OCI-LY3 (cell line): ENCODE measurements around the gene NPC2.

ENCODE experiments used
- EZH2phosphoT487 ChIP-seq: fragments of 200-600 bp; shearing (Covaris generic); IDR thresholded peaks from 2 replicates; pipeline ENCODE4 v1.6.1; 2018; ENCODE audit warnings: antibody characterized with exemption, mixed run types, low read depth
- TF ChIP-seq, protein P1 (sequence below): fragments of 200-600, 300-600 bp; sonication (generic); IDR thresholded peaks from 2 replicates; pipeline ENCODE4 v1.5.1; 2014; ENCODE audit warnings: antibody characterized with exemption, low read length, low read depth

DNA sequence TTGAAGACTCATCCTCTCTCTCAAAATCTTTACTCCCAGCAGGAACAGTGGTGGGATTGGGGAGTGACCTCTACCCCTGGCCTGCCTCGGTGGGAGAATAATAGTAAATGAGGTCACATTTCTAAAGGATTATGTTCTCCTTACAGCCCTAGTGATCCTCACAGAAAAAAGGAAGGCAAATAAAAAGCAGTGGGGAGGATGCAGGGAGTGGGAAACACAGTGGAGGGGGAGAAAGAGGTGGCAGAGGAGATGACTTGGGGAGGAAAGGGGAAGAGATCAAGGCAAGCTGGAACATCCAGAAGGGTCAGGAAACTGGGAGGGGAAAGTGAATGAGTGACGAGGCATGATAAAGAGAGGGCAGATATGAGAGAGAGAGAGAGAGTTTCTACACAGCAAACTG lies 58.8 kb downstream of the NPC2 start:
- TF ChIP-seq EZH2phosphoT487, result no peak
- TF ChIP-seq, protein P1, sequence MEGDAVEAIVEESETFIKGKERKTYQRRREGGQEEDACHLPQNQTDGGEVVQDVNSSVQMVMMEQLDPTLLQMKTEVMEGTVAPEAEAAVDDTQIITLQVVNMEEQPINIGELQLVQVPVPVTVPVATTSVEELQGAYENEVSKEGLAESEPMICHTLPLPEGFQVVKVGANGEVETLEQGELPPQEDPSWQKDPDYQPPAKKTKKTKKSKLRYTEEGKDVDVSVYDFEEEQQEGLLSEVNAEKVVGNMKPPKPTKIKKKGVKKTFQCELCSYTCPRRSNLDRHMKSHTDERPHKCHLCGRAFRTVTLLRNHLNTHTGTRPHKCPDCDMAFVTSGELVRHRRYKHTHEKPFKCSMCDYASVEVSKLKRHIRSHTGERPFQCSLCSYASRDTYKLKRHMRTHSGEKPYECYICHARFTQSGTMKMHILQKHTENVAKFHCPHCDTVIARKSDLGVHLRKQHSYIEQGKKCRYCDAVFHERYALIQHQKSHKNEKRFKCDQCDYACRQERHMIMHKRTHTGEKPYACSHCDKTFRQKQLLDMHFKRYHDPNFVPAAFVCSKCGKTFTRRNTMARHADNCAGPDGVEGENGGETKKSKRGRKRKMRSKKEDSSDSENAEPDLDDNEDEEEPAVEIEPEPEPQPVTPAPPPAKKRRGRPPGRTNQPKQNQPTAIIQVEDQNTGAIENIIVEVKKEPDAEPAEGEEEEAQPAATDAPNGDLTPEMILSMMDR, result no peak
